HepG2 (cell line): ENCODE results near the gene SPACA4. TPM values are rescaled to one million over a fixed set of nuclear protein-coding genes. Genes with fewer than 3 reads are reported as not detected.

ENCODE experiments used
- CENPBD1 ChIP-seq: sonication (generic); formaldehyde crosslinking; IDR thresholded peaks from 2 replicates; pipeline ENCODE4 v1.8.0; 2022; ENCODE audit warnings: missing genetic modification reagents, low read depth, mild to moderate bottlenecking, borderline replicate concordance
- FOXP4 ChIP-seq: sonication (generic); formaldehyde crosslinking; IDR thresholded peaks from 2 replicates; pipeline ENCODE4 v1.4.0; 2020; ENCODE audit warnings: missing genetic modification reagents
- GTF3A ChIP-seq: sonication (generic); formaldehyde crosslinking; conservative IDR thresholded peaks from 2 replicates; pipeline ENCODE4 v1.4.0; 2020; ENCODE audit warnings: mild to moderate bottlenecking, missing genetic modification reagents
- HNF4G ChIP-seq, 2 experiments: sonication (generic) in 1 of 2; formaldehyde crosslinking in 1 of 2; IDR thresholded peaks; 2 replicates each; pipeline versions ENCODE4 v1.4.0 to v1.6.1; 2011 to 2020; ENCODE audit warnings: borderline replicate concordance in 2 of 2, low read depth in 2 of 2, mild to moderate bottlenecking in 2 of 2, low read length in 1 of 2, missing genetic modification reagents in 1 of 2, moderate library complexity in 1 of 2
- KMT2A ChIP-seq: sonication (generic); formaldehyde crosslinking; IDR thresholded peaks from 2 replicates; pipeline ENCODE4 v1.4.0; 2020; ENCODE audit warnings: missing genetic modification reagents
- NFYB ChIP-seq: sonication (generic); formaldehyde crosslinking; IDR thresholded peaks from 2 replicates; pipeline ENCODE4 v1.4.0; 2020; ENCODE audit warnings: missing genetic modification reagents
- NPAS2 ChIP-seq: sonication (generic); formaldehyde crosslinking; IDR thresholded peaks from 2 replicates; pipeline ENCODE4 v1.8.0; 2022; ENCODE audit warnings: mild to moderate bottlenecking, missing genetic modification reagents, borderline replicate concordance
- PAWR ChIP-seq: sonication (generic); formaldehyde crosslinking; IDR thresholded peaks from 2 replicates; pipeline ENCODE4 v1.4.0; 2020; ENCODE audit warnings: missing genetic modification reagents, mild to moderate bottlenecking, borderline replicate concordance
- RAD51 ChIP-seq: fragments of 450-650 bp; IDR thresholded peaks from 2 replicates; pipeline ENCODE4 v1.6.1; 2016; ENCODE audit warnings: borderline replicate concordance
- THRA ChIP-seq: sonication (generic); formaldehyde crosslinking; IDR thresholded peaks from 2 replicates; pipeline ENCODE4 v1.4.0; 2020; ENCODE audit warnings: missing genetic modification reagents, borderline replicate concordance
- TOE1 ChIP-seq: sonication (generic); formaldehyde crosslinking; IDR thresholded peaks from 2 replicates; pipeline ENCODE4 v1.4.0; 2020; ENCODE audit warnings: mild to moderate bottlenecking, missing genetic modification reagents
- ZBTB7B ChIP-seq: sonication (generic); formaldehyde crosslinking; IDR thresholded peaks from 2 replicates; pipeline ENCODE4 v1.4.0; 2020; ENCODE audit warnings: missing genetic modification reagents
- ZNF224 ChIP-seq: sonication (generic); formaldehyde crosslinking; IDR thresholded peaks from 2 replicates; pipeline ENCODE4 v1.5.0; 2020; ENCODE audit warnings: mild to moderate bottlenecking, missing genetic modification reagents
- ZNF276 ChIP-seq: sonication (generic); formaldehyde crosslinking; IDR thresholded peaks from 2 replicates; pipeline ENCODE4 v1.4.0; 2020; ENCODE audit warnings: mild to moderate bottlenecking, low read depth, missing genetic modification reagents
- ZNF333 ChIP-seq: sonication (generic); formaldehyde crosslinking; IDR thresholded peaks from 2 replicates; pipeline ENCODE4 v1.4.0; 2020; ENCODE audit warnings: mild to moderate bottlenecking, missing genetic modification reagents, borderline replicate concordance
- ZNF484 ChIP-seq: sonication (generic); formaldehyde crosslinking; IDR thresholded peaks from 2 replicates; pipeline ENCODE4 v1.5.1; 2020; ENCODE audit warnings: mild to moderate bottlenecking, low read depth, missing genetic modification reagents, borderline replicate concordance
- ZNF670 ChIP-seq: sonication (generic); formaldehyde crosslinking; IDR thresholded peaks from 2 replicates; pipeline ENCODE4 v1.8.0; 2022; ENCODE audit warnings: mild to moderate bottlenecking, missing genetic modification reagents, borderline replicate concordance
- ZNF704 ChIP-seq: sonication (generic); formaldehyde crosslinking; IDR thresholded peaks from 2 replicates; pipeline ENCODE4 v1.8.1; 2023; ENCODE audit warnings: mild to moderate bottlenecking, inconsistent platforms, moderate library complexity, missing genetic modification reagents, borderline replicate concordance
- ZNF782 ChIP-seq: sonication (generic); formaldehyde crosslinking; IDR thresholded peaks from 2 replicates; pipeline ENCODE4 v1.4.0; 2020; ENCODE audit warnings: missing genetic modification reagents, mild to moderate bottlenecking, borderline replicate concordance
- ZSCAN22 ChIP-seq: sonication (generic); formaldehyde crosslinking; IDR thresholded peaks from 2 replicates; pipeline ENCODE4 v1.4.0; 2020; ENCODE audit warnings: mild to moderate bottlenecking, missing genetic modification reagents
- polyA plus RNA-seq, 8 experiments: library from polyadenylated mRNA; depleted of rRNA in 3 of 8; stranded (reverse) in 7 of 8; unstranded in 1 of 8; fragments of >200 nt; fragmentation: Illumina TruSeq in 4 of 8; extraction: Trizol in 4 of 8; gene quantifications; 2 replicates each; pipeline versions ENCODE4 v1.2.1 to v1.2.3, GENCODE V29; 2011 to 2016; ENCODE audit warnings: low read depth in 4 of 8, missing spikeins in 1 of 8, mixed read lengths in 1 of 8; ENCODE audit not compliant: insufficient read depth in 1 of 8
- total RNA-seq, 5 experiments: library from RNA; depleted of rRNA; stranded (reverse); fragments of >200 nt; fragmentation: Illumina TruSeq; extraction: Trizol; gene quantifications; 2 replicates each; pipeline ENCODE4 v1.2.3, GENCODE V29; 2016; ENCODE audit warnings: low read depth in 1 of 5

Gene SPACA4
- total and polyA plus RNA-seq, 2 of the 13 experiments (the other 11 are each of a cell fraction or from before 2014, with no cell fraction given), result not detected

- TF ChIP-seq ZNF670 (CRISPR knock-in tag) (no peak), ZNF782 (CRISPR knock-in tag) (no peak), ZNF704 (no peak), HNF4G (IDR thresholded peaks at IDR 0.05; ENCODE audit: borderline replicate concordance, low read depth, low read length) (no peak), HNF4G (CRISPR knock-in tag; IDR thresholded peaks at IDR 0.05; ENCODE audit: borderline replicate concordance, low read depth) (no peak), TOE1 (no peak), FOXP4 (CRISPR knock-in tag) (peak; percentile 14; the same call in 1 of the 2 replicates), ZNF276 (CRISPR knock-in tag) (no peak), ZSCAN22 (CRISPR knock-in tag) (no peak), ZNF333 (CRISPR knock-in tag) (no peak), THRA (CRISPR knock-in tag) (no peak), ZNF224 (CRISPR knock-in tag) (no peak), KMT2A (CRISPR knock-in tag) (no peak), NPAS2 (CRISPR knock-in tag) (no peak), PAWR (CRISPR knock-in tag) (no peak), NFYB (no peak), GTF3A (CRISPR knock-in tag) (no peak), ZBTB7B (no peak), RAD51 (no peak), ZNF484 (no peak), CENPBD1 (CRISPR knock-in tag) (no peak)
These were observed 17.7 kb upstream of the SPACA4 start (continued) for GRCh38 chr19:48588670-48589401.
